Muscle of back (tissue), 11 donors: ENCODE data around the gene TNS4. TPM values are rescaled to one million over a fixed set of nuclear protein-coding genes. Genes with fewer than 3 reads are reported as not detected.

Source experiments
- DNase-seq, 3 donors: peaks; one replicate each; pipeline versions ENCODE4 v3.0.0 to v3.0.0-alpha.2; 2013
- polyA plus RNA-seq, 10 donors: library from polyadenylated mRNA; unstranded; fragments of 120-200 nt; gene quantifications; one replicate each; pipeline ENCODE4 v1.2.1, GENCODE V29; 2013; ENCODE audit not compliant: insufficient read length in 10 of 10

Gene TNS4
- polyA plus RNA-seq, 10 donors = 0.05 to 2.5 (median 1.2) TPM; not detected in 6

- DNase-seq = peak in 2 of 3 donors; percentile 43 to 62
Measured at GRCh38 chr17:40536295-40537171, 35.1 kb upstream of the TNS4 start.

- no peak for DNase-seq
Measured at GRCh38 chr17:40535924-40536294, 34.5 kb upstream of the TNS4 start.

- no peak for DNase-seq
Measured at GRCh38 chr17:40535438-40535837, 34.0 kb upstream of the TNS4 start.

- no peak for DNase-seq
Measured at GRCh38 chr17:40534371-40535189, 33.2 kb upstream of the TNS4 start.

- DNase-seq = no peak
Measured at GRCh38 chr17:40533896-40534295, 32.5 kb upstream of the TNS4 start.

- DNase-seq = no peak
Measured at GRCh38 chr17:40532520-40533253, 31.3 kb upstream of the TNS4 start.

- no peak for DNase-seq
Measured at GRCh38 chr17:40531051-40531991, 29.9 kb upstream of the TNS4 start.

- no peak for DNase-seq
Measured at GRCh38 chr17:40530531-40530994, 29.1 kb upstream of the TNS4 start.

- no peak for DNase-seq
Measured at GRCh38 chr17:40529991-40530390, 28.6 kb upstream of the TNS4 start.

- DNase-seq = no peak
Measured at GRCh38 chr17:40528692-40529417, 27.4 kb upstream of the TNS4 start.

- peak in 1 of 3 donors; percentile 64 for DNase-seq
Measured at GRCh38 chr17:40526668-40527067, 25.2 kb upstream of the TNS4 start.

GRCh38 chr17:40525294-40525693 is 23.9 kb upstream of the TNS4 start:
- no peak for DNase-seq

- no peak for DNase-seq
Measured at GRCh38 chr17:40524243-40524965, 23.0 kb upstream of the TNS4 start.

- no peak for DNase-seq
Measured at GRCh38 chr17:40522961-40523310, 21.5 kb upstream of the TNS4 start.

GRCh38 chr17:40522250-40522960 is 21.0 kb upstream of the TNS4 start:
- DNase-seq = no peak

GRCh38 chr17:40520991-40521453 is 19.6 kb upstream of the TNS4 start:
- DNase-seq = no peak

GRCh38 chr17:40519089-40519775 is 17.8 kb upstream of the TNS4 start:
- no peak for DNase-seq
